H9 (cell line): ENCODE measurements around the gene LSM4. TPM values are rescaled to one million over a fixed set of nuclear protein-coding genes. Genes with fewer than 3 reads are reported as not detected.

Experiments
- DNase-seq: peaks from one replicate; pipeline ENCODE4 v3.0.0-alpha.2; 2017
- H2AFZ ChIP-seq: one replicate; pipeline ENCODE4 v1.6.1; 2013; ENCODE audit warnings: mild to moderate bottlenecking, low read length, control low read depth, moderate library complexity
- H2AK5ac ChIP-seq: 2 replicates; pipeline ENCODE4 v1.6.1; 2013; ENCODE audit warnings: low read length, control low read depth, mixed read lengths; ENCODE audit not compliant: insufficient read length
- H2BK120ac ChIP-seq: one replicate; pipeline ENCODE4 v1.6.1; 2013; ENCODE audit warnings: low read depth, mild to moderate bottlenecking, low read length, control low read depth, inconsistent platforms; ENCODE audit not compliant: poor library complexity, severe bottlenecking
- H2BK12ac ChIP-seq: 2 replicates; pipeline ENCODE4 v1.6.1; 2013; ENCODE audit warnings: low read length, control low read depth, mixed read lengths, low read depth; ENCODE audit not compliant: insufficient read length
- H2BK15ac ChIP-seq: 2 replicates; pipeline ENCODE4 v1.6.1; 2013; ENCODE audit warnings: low read depth, low read length, control low read depth
- H2BK20ac ChIP-seq: one replicate; pipeline ENCODE4 v1.6.1; 2013; ENCODE audit warnings: low read depth, mild to moderate bottlenecking, low read length, control low read depth, inconsistent platforms; ENCODE audit not compliant: poor library complexity, severe bottlenecking
- H2BK5ac ChIP-seq: 2 replicates; pipeline ENCODE4 v1.6.1; 2013; ENCODE audit warnings: low read length, control low read depth, mixed read lengths; ENCODE audit not compliant: insufficient read length
- H3K14ac ChIP-seq: 2 replicates; pipeline ENCODE4 v1.6.1; 2013; ENCODE audit warnings: low read length, control low read depth; ENCODE audit not compliant: insufficient read depth
- H3K18ac ChIP-seq: 2 replicates; pipeline ENCODE4 v1.6.1; 2013; ENCODE audit warnings: low read depth, mild to moderate bottlenecking, mixed read lengths, low read length, control low read depth; ENCODE audit not compliant: insufficient read length
- H3K23ac ChIP-seq: 2 replicates; pipeline ENCODE4 v1.6.1; 2013; ENCODE audit warnings: low read length, control low read depth, mixed read lengths, low read depth; ENCODE audit not compliant: insufficient read length
- H3K23me2 ChIP-seq: 2 replicates; pipeline ENCODE4 v1.6.1; 2013; ENCODE audit warnings: low read depth, mild to moderate bottlenecking, mixed read lengths, low read length, control low read depth; ENCODE audit not compliant: insufficient read length, poor library complexity, severe bottlenecking
- H3K27ac ChIP-seq: 2 replicates; pipeline ENCODE4 v1.5.1; 2013; ENCODE audit warnings: low read length, control low read depth, mixed read lengths, low read depth; ENCODE audit not compliant: insufficient read length
- H3K27me3 ChIP-seq: 2 replicates; pipeline ENCODE4 v1.6.1; 2013; ENCODE audit warnings: low read length, control low read depth, inconsistent platforms; ENCODE audit not compliant: insufficient read depth
- H3K4ac ChIP-seq: 2 replicates; pipeline ENCODE4 v1.6.1; 2013; ENCODE audit warnings: low read depth, mild to moderate bottlenecking, control low read depth, inconsistent platforms, low read length, moderate library complexity
- H3K4me1 ChIP-seq: 2 replicates; pipeline ENCODE4 v1.6.1; 2013; ENCODE audit warnings: low read length, control low read depth, inconsistent platforms; ENCODE audit not compliant: insufficient read depth
- H3K4me2 ChIP-seq: 2 replicates; pipeline ENCODE4 v1.6.1; 2013; ENCODE audit warnings: low read length, control low read depth, mixed read lengths; ENCODE audit not compliant: insufficient read length, insufficient read depth
- H3K56ac ChIP-seq: 2 replicates; pipeline ENCODE4 v1.6.1; 2013; ENCODE audit warnings: low read depth, mild to moderate bottlenecking, mixed read lengths, low read length, control low read depth; ENCODE audit not compliant: insufficient read length
- H3K79me1 ChIP-seq: 2 replicates; pipeline ENCODE4 v1.6.1; 2013; ENCODE audit warnings: low read depth, mild to moderate bottlenecking, moderate library complexity, low read length, control low read depth, inconsistent platforms; ENCODE audit not compliant: insufficient read depth, poor library complexity, severe bottlenecking
- H3K79me2 ChIP-seq: 2 replicates; pipeline ENCODE4 v1.6.1; 2013; ENCODE audit warnings: low read length, control low read depth, inconsistent platforms; ENCODE audit not compliant: insufficient read depth
- H3K9ac ChIP-seq: 2 replicates; pipeline ENCODE4 v1.6.1; 2013; ENCODE audit warnings: low read length, control low read depth, mixed read lengths; ENCODE audit not compliant: insufficient read length; ENCODE audit errors: extremely low read depth
- H3K9me3 ChIP-seq: one replicate; pipeline ENCODE4 v1.6.1; 2013; ENCODE audit warnings: low read depth, low read length, inconsistent platforms; ENCODE audit not compliant: control insufficient read depth
- H3T11ph ChIP-seq: one replicate; pipeline ENCODE4 v1.6.1; 2013; ENCODE audit warnings: mild to moderate bottlenecking, low read length, control low read depth, inconsistent platforms
- H4K20me1 ChIP-seq: one replicate; pipeline ENCODE4 v1.6.1; 2013; ENCODE audit not compliant: control insufficient read depth, insufficient read length, insufficient read depth
- H4K5ac ChIP-seq: 2 replicates; pipeline ENCODE4 v1.6.1; 2013; ENCODE audit warnings: low read depth, mild to moderate bottlenecking, mixed read lengths, low read length, control low read depth; ENCODE audit not compliant: insufficient read length
- H4K8ac ChIP-seq: replicated peaks from 2 replicates; pipeline ENCODE4 v1.6.1; 2013; ENCODE audit warnings: low read length, control low read depth, mixed read lengths, low read depth; ENCODE audit not compliant: insufficient read length
- H4K91ac ChIP-seq: 2 replicates; pipeline ENCODE4 v1.6.1; 2013; ENCODE audit warnings: low read depth, mild to moderate bottlenecking, moderate library complexity, mixed read lengths, low read length, control low read depth; ENCODE audit not compliant: insufficient read length
- H3K27ac Mint-ChIP-seq, 3 experiments: 2 replicates in 2 of 3; 3 replicates in 1 of 3; pipeline ENCODE4 v1.8.0; 2020 to 2021; ENCODE audit warnings: mixed read lengths in 3 of 3, mild to moderate bottlenecking in 1 of 3, moderate library complexity in 1 of 3
- H3K27me3 Mint-ChIP-seq: 2 replicates; pipeline ENCODE4 v1.8.0; 2021; ENCODE audit warnings: low read depth, mild to moderate bottlenecking, moderate library complexity, mixed read lengths
- H3K36me3 Mint-ChIP-seq, 3 experiments: 2 replicates in 2 of 3; 3 replicates in 1 of 3; pipeline ENCODE4 v1.8.0; 2020 to 2021; ENCODE audit warnings: low read depth in 3 of 3, mixed read lengths in 3 of 3; ENCODE audit not compliant: insufficient read depth in 1 of 3
- H3K4me1 Mint-ChIP-seq, 2 experiments: 2 replicates each; pipeline ENCODE4 v1.8.0; 2020; ENCODE audit warnings: mixed read lengths in 2 of 2
- H3K4me3 Mint-ChIP-seq, 2 experiments: 2 replicates in 1 of 2; 3 replicates in 1 of 2; pipeline ENCODE4 v1.8.0; 2020 to 2021; ENCODE audit warnings: mild to moderate bottlenecking in 2 of 2, mixed read lengths in 2 of 2, moderate library complexity in 1 of 2
- H3K9me3 Mint-ChIP-seq, 2 experiments: 2 replicates in 1 of 2; 3 replicates in 1 of 2; pipeline ENCODE4 v1.8.0; 2020; ENCODE audit warnings: mild to moderate bottlenecking in 2 of 2, mixed read lengths in 2 of 2, moderate library complexity in 1 of 2
- WGBS: extraction: QIAGEN DNeasy Blood & Tissue Kit; methylation state at CpG from one replicate; pipeline ENCODE4 v1.1.7; 2013; ENCODE audit warnings: missing lambda C conversion rate, low lambda C conversion rate, mixed read lengths; ENCODE audit not compliant: insufficient read length; ENCODE audit errors: extremely low coverage; 5-methylcytosine and 5-hydroxymethylcytosine counted together
- total RNA-seq: library from RNA; stranded (reverse); gene quantifications from 2 replicates; pipeline ENCODE4 v1.2.1, GENCODE V29; 2021
- TF ChIP-seq, protein P1 (sequence below): fragments of 200-600 bp; sonication (generic); conservative IDR thresholded peaks from 3 replicates; pipeline ENCODE4 v1.8.0; 2021; ENCODE audit warnings: antibody characterized with exemption, mild to moderate bottlenecking

LSM4 gene
- total RNA-seq, 1 experiment from 2014 or later: 342 TPM

DNA sequence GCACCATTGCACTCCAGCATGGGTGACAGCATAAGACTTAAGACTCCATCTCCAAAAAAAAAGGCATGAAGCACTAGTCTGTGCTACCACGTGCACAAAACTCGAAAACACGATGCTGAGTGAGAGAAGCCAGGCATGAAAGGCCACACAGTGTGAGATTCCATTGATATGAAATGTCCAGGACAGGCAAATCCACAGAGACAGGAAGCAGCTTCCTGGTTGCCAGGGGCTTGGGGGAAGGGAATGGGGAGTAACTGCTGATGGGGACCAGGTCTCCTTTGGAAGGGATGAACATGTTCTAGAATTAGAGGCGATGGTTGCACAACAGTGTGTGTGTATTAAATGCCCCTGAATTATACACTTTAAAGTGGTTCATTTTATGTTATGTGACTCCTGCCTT, 25.6 kb downstream of the LSM4 start:
- Histone ChIP-seq H4K8ac (no peak overlapping the region), H3K4me1 (peaks cover 2% of the 10 kb centered on the region; the same call in 1 of the 2 replicates), H3K9me3 (no peaks in the 10 kb centered on the region), H3K27me3 (no peaks in the 10 kb centered on the region), H3K79me2 (no peaks in the 10 kb centered on the region; the same call in 1 of the 2 replicates), H3K9ac (no peak overlapping the region), H3K4ac (no peak overlapping the region), H2BK120ac (no peak overlapping the region), H3K27ac (no peak overlapping the region), H2BK20ac (no peak overlapping the region), H2BK5ac (no peak overlapping the region), H3K79me1 (no peaks in the 10 kb centered on the region), H3K23ac (no peak overlapping the region), H3K14ac (no peak overlapping the region), H2BK12ac (no peak overlapping the region), H3T11ph (no peak overlapping the region), H2AFZ (no peak overlapping the region), H4K5ac (no peak overlapping the region), H3K23me2 (peaks cover 4% of the 10 kb centered on the region), H2AK5ac (no peak overlapping the region), H3K18ac (no peak overlapping the region), H3K4me2 (no peak overlapping the region), H3K56ac (no peak overlapping the region), H4K20me1 (no peaks in the 10 kb centered on the region), H4K91ac (no peak overlapping the region), H2BK15ac (no peak overlapping the region)
- peaks cover 3% of the 10 kb centered on the region; the same call in 1 of the 2 replicates for H3K27me3 Mint-ChIP-seq
- DNase-seq: no peak
- H3K4me3 Mint-ChIP-seq: peak overlapping the region in 1 of 2 experiments; percentile 42; a peak in 1 of 5 replicates
- H3K36me3 Mint-ChIP-seq: no peaks in the 10 kb centered on the region; a peak in 1 of 7 replicates
- H3K4me1 Mint-ChIP-seq: peaks cover 18 to 27% of the 10 kb centered on the region in 2 experiments
- no peak overlapping the region for H3K27ac Mint-ChIP-seq
- WGBS: no CpG with 5 or more reads among the region's 4 CpGs
- TF ChIP-seq, protein P1, sequence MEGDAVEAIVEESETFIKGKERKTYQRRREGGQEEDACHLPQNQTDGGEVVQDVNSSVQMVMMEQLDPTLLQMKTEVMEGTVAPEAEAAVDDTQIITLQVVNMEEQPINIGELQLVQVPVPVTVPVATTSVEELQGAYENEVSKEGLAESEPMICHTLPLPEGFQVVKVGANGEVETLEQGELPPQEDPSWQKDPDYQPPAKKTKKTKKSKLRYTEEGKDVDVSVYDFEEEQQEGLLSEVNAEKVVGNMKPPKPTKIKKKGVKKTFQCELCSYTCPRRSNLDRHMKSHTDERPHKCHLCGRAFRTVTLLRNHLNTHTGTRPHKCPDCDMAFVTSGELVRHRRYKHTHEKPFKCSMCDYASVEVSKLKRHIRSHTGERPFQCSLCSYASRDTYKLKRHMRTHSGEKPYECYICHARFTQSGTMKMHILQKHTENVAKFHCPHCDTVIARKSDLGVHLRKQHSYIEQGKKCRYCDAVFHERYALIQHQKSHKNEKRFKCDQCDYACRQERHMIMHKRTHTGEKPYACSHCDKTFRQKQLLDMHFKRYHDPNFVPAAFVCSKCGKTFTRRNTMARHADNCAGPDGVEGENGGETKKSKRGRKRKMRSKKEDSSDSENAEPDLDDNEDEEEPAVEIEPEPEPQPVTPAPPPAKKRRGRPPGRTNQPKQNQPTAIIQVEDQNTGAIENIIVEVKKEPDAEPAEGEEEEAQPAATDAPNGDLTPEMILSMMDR: no peak
- H3K9me3 Mint-ChIP-seq: no peaks in the 10 kb centered on the region; a peak in 2 of 5 replicates
